GM18505 (cell line): ENCODE results near the gene ZNF804B.
A peak's percentile ranks its signal among the peaks of the same experiment; 100 is the strongest.

Experiments
- ATAC-seq: cut with Tn5 transposase; IDR thresholded peaks from one replicate; pipeline ENCODE4 v1.9.1; 2021; ENCODE audit not compliant: unreplicated experiment
- POLR2A ChIP-seq: IDR thresholded peaks from 4 replicates; pipeline ENCODE4 v1.6.1; 2011; ENCODE audit warnings: borderline replicate concordance; ENCODE audit not compliant: insufficient read depth, insufficient read length; ENCODE audit errors: extremely low read depth

Gene ZNF804B

DNA sequence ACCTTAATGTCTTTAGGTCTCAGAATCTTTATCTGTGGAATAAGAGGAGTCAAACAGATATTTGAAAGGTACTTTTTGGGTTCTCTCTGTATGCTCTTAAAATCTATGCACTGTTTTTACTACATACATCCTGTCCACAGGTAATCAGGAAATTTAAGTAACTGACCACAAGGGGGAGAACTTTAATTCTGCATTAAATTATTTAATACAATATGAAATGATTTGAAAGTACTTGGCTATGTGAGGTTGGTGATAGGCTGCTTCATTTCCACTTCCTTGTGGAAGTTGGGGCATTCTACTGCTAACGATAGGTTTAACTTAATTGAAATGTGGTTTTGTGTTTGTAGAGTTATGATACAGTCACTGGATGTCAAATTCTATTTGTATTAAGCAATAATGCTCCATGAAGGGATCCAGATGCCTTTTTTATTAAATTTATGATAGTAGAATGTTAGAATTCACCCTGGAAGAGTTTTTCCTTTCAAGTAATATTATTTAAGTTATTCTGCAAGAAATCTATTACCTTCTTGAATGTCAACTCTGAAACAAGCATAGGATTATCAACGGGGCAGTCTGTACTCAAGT is 30.1 kb downstream of the ZNF804B start:
- ATAC-seq = peak; percentile 51
- TF ChIP-seq POLR2A = no peak

DNA sequence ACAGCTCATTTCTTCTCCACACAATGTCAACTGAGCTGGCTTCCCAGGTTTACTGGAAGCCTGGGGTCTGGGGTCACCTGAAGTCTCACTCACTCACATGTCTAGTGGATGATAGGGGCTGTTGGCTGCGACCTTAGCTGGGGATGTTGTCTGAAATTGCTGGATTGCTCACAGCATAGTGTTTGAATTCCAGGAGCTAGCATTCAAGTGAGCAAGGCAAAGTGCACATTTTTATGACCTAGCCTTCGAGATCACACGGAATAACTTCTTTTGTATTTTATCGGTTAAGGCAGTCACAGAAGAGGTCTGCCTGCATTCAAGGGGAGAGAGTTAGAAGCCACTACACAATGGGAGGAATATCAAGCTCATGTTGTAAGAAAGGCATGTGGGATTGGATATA is 32.4 kb downstream of the ZNF804B start:
- TF ChIP-seq POLR2A = no peak
- no peak for ATAC-seq

DNA sequence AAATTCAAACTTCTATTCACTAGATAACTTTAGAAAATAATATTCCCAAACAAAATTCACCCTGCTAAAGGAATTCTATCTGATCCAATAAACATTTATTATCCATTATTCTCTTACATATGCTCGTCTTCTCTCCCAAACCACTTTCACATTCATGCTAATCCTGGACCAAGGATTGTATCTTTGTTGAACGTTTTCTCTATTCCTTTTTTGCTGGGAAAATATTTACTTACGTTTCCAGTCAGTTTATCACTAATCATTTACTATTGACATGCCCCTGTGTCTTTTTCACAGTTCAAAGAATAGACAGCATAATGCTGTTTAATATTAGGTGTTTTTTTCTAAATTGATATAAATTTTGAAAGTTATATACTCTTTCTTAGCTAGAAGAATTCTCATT is 32.9 kb downstream of the ZNF804B start:
- TF ChIP-seq POLR2A = no peak
- no peak for ATAC-seq

DNA sequence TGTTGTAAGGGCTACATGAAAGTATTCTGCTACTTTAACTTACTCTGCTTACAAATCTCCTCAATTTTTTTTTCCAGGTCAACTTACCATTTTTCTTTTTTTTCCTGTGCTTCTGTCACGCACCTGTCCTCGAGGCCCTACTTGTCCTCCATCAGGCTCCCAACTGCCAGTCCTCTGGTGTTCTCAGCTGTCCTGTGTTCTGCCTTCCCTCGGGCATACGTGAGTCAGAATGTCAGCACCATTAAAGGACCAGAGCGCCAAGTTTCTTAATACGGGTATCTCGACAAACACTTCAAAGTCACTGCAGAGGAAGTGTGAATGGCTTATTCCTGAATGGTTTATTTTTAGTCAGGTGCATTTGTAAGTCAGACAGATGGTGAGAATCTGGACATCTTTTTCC is 36.1 kb downstream of the ZNF804B start, which contains the start of gene TEX47:
TSS of gene TEX47 (minus strand) at position 185 of the 400 bp plus-strand sequence. CDS start 795 bp downstream, outside the sequence.
- no peak for ATAC-seq
- no peak for TF ChIP-seq POLR2A

DNA sequence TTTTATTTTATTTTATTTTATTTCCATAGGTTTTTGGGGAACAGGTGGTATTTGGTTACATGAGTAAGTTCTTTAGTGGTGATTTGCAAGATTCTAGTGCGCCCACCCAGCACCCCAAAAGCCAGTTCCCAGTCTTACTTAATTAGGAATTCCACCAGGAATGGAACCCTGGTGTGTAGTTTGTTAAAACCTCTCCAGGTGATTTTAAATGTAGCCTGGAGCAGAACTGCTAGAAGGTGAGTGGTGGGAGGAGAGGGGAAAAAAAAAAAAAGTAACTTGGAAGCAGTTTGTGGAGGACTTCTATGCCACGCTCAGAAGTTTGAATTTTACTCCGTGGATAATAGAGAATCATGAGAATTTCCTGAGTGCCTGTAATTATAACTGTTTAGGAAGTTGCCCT is 41.5 kb downstream of the ZNF804B start:
- TF ChIP-seq POLR2A = no peak
- ATAC-seq = no peak

DNA sequence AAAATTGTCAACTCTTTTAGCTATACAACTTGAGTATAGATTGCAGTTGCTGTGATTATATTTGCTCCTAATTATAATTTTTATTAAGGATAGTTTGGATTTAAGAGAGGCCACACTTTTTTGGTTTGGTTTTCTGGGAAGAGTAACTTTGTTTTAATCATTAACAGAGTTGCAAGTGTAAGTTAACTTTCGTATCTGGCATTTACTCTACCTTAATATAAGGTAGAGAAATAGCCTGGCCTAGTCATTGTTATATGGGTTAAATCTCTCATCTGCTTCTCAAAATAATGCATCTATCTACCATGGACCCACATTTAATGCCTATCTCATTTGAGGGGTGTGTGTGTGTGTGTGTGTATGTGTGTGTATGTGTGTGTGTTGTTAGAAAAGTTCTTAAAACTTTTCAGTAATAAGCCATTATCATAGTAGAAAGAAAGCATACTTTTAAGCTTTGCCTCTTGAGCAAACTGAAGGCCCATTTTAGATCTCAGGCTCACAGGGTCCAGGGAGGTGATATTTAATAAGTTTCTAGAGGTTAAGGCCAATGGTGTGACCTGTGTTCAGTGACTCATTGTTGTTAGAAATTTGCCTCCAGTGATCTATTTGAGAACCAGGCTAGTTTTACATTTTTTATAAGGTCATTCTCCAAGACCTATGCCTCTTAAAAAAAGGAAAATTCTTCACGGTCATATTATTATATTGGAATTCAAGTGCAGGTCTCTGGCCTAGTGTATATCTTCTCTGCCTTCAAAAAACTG is 47.0 kb downstream of the ZNF804B start:
- TF ChIP-seq POLR2A = no peak
- ATAC-seq = no peak

DNA sequence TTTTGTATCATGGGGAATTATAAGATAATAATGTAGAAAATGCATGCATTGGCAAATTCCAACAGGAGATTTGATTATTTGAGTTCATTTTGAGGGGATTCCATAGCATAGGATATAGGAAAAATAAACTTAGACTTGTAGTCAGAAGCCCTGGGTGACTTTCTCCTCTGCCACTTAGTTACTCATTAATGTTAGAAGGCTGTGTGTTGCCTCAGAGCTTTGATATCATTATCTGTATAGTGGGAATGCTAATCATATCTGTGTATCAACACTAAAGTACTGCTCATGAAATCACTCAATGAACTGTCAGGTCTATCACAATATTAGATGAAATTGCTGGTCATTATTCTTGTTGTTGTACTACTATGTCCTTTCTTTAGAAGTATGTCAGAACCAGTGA is 59.1 kb downstream of the ZNF804B start:
- ATAC-seq = no peak
- TF ChIP-seq POLR2A = no peak

DNA sequence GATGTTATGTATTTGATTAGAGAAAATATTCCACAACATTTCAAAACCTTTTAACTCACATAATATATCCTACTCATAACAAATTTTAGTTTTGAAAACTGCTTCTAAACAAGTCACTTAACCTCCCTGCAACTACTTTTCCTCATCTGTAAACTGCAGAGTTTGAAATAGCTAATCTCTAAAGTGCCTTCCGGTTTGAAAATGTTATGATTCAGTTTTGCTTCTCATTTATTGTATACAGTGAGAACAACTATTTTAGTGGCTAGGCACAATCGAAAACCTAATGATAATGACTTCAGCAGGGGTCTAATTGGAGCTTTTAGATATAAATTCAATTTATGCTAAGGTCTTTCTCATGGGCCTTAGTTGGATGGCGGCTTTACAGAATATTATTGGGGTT is 66.7 kb downstream of the ZNF804B start:
- no peak for ATAC-seq
- no peak for TF ChIP-seq POLR2A

DNA sequence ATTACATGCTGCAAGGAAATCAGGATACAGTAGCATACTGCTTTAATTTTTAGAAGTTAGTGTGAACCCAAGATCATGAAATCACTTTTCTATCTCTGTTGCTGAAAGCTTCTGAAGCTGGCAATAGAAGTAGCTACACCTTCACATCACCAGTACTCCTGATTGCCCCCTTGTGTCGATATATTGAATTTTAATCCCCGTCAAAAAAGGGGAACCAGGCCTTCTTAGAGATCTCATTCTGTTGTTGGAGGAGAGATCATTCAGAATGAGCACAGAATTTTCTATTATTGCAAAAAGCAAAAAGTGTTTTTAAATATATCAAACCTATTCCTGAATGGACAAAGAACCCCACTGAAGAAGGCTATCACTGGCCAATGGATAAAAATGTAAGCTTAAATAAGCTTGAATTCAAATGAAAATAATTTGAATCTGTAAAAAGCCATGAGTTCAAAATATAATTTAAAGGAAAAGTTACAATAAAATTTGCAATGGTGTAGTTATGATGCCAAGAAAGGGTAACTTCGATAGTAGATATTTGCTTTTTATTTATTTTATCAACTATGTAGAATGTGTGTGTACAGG is 75.7 kb downstream of the ZNF804B start:
- TF ChIP-seq POLR2A = no peak
- ATAC-seq = peak; percentile 93

DNA sequence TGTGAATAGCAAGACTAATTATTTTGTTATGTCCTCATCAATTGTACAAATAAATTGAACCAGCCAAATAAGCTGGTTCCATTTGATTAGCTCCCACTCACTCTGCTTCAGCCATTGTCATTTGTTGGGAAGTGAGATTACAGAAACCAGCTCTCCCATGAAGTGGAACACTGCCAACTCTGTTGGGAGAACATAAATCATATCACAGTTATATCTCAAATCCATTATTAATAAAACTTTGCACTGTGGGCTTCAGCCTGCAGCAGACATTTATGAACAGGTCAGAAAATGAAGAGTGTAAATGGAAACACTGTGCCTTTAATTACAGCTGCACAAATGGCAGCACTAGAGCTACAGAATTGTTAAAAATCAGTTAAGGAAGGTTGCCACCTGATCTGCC is 82.7 kb downstream of the ZNF804B start:
- no peak for TF ChIP-seq POLR2A
- no peak for ATAC-seq

DNA sequence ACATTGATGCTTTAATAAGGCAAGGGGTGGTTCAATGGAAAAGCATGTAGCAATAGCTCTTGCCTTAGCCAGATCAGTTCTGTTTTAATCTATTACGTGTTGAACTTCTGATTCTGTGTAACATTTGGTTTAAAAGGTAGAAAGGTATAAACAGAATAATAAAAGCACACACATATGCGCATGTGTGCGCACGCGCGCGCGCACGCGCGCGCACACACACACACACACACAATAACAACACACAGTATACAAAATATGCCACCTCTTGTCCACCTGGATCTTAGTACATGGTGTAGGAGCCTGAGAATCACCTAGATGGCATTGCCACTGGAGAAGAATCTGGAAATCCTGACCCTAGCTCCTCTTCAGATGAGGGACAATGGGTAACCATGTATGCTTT is 85.6 kb downstream of the ZNF804B start:
- TF ChIP-seq POLR2A = no peak
- no peak for ATAC-seq

DNA sequence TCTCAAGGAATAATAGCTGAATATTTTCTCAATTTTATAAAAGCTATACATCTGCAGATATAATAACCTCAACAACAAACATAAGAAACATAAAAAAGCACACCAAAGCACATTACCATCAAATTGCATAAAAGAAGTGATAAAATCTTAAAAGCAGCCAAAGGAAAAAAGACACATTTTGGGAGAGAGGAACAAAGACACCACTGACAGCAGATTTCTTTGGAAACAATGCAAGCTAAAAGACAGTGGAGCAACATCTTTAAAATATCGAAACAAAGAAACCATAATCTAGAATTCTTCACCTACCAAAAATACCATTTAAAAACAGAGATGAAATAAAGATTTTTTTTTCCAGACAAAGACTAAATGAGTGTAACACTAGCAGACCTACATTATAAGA is 91.7 kb downstream of the ZNF804B start:
- ATAC-seq = no peak
- TF ChIP-seq POLR2A = no peak

DNA sequence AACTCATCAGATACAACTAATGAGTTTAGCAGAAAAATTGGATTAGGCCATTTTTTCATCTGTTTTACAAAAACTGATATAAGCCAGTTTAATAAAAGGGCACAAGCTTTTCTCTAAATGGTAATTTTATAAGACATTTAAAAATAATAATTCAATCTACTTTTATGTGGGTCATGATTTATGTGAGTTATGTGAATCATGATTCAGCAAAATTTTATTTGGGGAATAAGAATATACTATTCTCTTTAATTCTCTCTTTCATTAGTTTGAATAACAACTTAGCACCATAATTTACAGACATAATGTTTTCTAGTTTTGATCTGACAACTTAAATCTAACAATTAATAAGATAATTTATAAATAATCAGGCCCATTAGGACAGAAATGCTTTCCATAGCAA is 99.8 kb downstream of the ZNF804B start:
- TF ChIP-seq POLR2A = no peak
- no peak for ATAC-seq

DNA sequence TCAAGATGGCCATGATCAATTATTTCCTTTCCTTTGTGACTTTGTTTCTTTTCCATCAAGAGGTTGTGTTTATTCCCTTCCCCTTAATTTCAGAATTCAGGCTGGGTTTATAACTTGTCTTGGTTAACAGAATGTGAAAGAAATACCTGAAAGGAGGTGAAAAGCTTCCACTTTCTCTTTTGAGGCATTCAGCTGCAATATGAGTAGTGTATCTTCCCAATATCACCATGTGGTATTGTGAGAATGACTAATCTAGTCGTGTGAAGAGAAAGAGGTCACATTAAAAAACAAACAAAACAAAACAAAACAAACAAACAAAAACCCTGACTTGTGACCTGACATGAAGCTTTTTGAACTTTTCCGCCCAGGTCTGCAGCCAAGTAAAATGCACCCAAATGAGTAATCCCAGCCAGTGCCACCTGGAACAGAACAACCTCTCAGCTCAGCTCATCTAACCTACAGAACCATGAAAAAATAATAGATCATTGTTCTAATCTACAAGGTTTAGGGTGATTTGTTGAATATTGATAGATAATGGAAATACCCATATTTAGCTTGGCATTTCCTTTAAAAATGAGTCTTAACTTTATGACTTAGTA is 106.9 kb downstream of the ZNF804B start:
- no peak for TF ChIP-seq POLR2A
- no peak for ATAC-seq
